ENCODE data around the gene PHF20. TPM values are rescaled to one million over a fixed set of nuclear protein-coding genes. Genes with fewer than 3 reads are reported as not detected.

PHF20 gene
- total and polyA plus RNA-seq, 2 donors (not counting 3 experiments of a cell fraction or from before 2014, with no cell fraction given), result 25.0 to 45.8 TPM

DNA sequence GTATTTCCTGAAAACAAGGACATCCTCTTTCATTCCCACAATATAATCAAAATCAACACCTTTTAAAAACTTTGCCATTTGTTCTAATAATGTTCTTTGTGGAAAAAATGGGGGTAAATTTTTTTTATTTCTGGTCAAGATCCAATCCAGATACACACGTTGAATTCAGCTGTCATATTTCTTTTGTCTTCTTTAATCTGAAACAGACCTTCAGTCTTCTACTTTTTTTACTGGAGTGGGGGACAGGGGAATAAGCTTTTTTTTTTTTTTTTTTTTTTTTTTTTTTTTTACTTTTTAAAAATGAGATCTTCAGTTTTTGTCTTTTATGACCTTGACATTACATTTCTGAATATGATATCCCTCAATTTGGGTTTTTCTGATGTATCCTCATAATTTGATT is 113.4 kb downstream of the PHF20 start:
- H3K4me1 ChIP-seq (ENCODE audit: control insufficient read depth, extremely low read depth, insufficient read depth, low read length), result peaks cover 13% of the 10 kb centered on the region
- no peak overlapping the region for H3K4me2 ChIP-seq (ENCODE audit: insufficient read depth, low read length)
- intact Hi-C loops (cut with micrococcal nuclease), result no loop called here
- H3K27ac ChIP-seq (ENCODE audit: insufficient read depth, low read depth, low read length), result peak overlapping the region; percentile 95
- BruUV-seq (replicated peaks), result no TSS peak
- H4K20me1 ChIP-seq (replicated peaks; ENCODE audit: control insufficient read depth, extremely low read depth, insufficient read depth, low read length), result no peaks in the 10 kb centered on the region
- H3K9ac ChIP-seq (replicated peaks; ENCODE audit: extremely low read depth, insufficient read depth, low read length), result peak overlapping the region; percentile 51
- dilution Hi-C loops (cut with MboI; ENCODE audit: extremely low pct_ligation_motif_present, low sequenced_read_pairs), result no loop called here
- H3K79me2 ChIP-seq (ENCODE audit: control insufficient read depth, insufficient read depth, low read length), result peaks cover 3% of the 10 kb centered on the region
- CTCF ChIA-PET, result interaction anchor here (0.8 to 1.9 kb wide), 6 partner anchors 10 to 186 kb away, joined by 3 to 26 read pairs (median 6); partner anchors contain the start of genes NFS1, RBM39 and ROMO1
- peaks cover 0 to 5% of the 10 kb centered on the region in 2 experiments for H3K36me3 ChIP-seq (ENCODE audit: control insufficient read depth in 2 of 2, extremely low read depth in 1 of 2, insufficient read depth in 2 of 2, low read length in 2 of 2)
- H3K27me3 ChIP-seq (ENCODE audit: control insufficient read depth in 2 of 2, insufficient read depth in 2 of 2, low read length in 2 of 2), result no peaks in the 10 kb centered on the region
- FAIRE-seq (no peak), DNase-seq (ENCODE audit: low read depth, low spot score) (no peak)
- no peaks in the 10 kb centered on the region for H3K9me1 ChIP-seq (replicated peaks; ENCODE audit: control insufficient read depth, extremely low read depth, insufficient read depth, low read length)
- no peak overlapping the region for H2AFZ ChIP-seq (ENCODE audit: low read depth, low read length)
- no peak for TF ChIP-seq EZH2 (IDR thresholded peaks at IDR 0.05; ENCODE audit: borderline replicate concordance, low read depth, low read length, severe bottlenecking)
- POLR2A ChIA-PET, result interaction anchor here (0.6 to 1.7 kb wide), 2 partner anchors 66 to 150 kb away, joined by 3 to 6 read pairs; no protein-coding TSS in a partner anchor
- no peak overlapping the region for H3K4me3 ChIP-seq (replicated peaks in 1 of 3; ENCODE audit: insufficient read depth in 1 of 3, low read depth in 1 of 3, low read length in 3 of 3)
- H3K9me3 ChIP-seq (replicated peaks; ENCODE audit: control insufficient read depth, insufficient read depth, low read length), result no peaks in the 10 kb centered on the region

DNA sequence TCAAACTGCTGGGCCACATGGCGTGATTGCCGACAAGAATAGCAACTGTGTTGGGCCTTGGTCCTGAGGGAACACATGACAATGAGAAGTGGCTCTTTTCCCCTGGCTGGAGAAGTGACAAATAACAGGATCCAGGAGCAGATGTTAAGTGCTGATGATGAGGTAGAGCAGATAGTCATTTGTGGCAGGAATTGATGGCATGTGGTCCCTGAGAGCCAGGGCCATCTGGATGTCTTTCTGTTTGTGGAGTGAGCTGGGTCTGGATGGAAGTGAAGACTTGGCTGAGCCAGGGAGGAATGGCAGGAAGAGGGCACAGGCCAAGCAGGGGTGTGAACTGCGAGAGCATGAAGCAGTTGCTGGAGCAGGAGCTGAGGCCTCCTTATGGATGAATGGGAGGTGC is 114.7 kb downstream of the PHF20 start:
- no peak overlapping the region for H3K9ac ChIP-seq (replicated peaks; ENCODE audit: extremely low read depth, insufficient read depth, low read length)
- no peak overlapping the region for H3K4me3 ChIP-seq (replicated peaks in 1 of 3; ENCODE audit: insufficient read depth in 1 of 3, low read depth in 1 of 3, low read length in 3 of 3)
- H3K27ac ChIP-seq (ENCODE audit: insufficient read depth, low read depth, low read length), result no peak overlapping the region
- H3K4me1 ChIP-seq (ENCODE audit: control insufficient read depth, extremely low read depth, insufficient read depth, low read length), result peaks cover 13% of the 10 kb centered on the region
- TF ChIP-seq, protein P1, sequence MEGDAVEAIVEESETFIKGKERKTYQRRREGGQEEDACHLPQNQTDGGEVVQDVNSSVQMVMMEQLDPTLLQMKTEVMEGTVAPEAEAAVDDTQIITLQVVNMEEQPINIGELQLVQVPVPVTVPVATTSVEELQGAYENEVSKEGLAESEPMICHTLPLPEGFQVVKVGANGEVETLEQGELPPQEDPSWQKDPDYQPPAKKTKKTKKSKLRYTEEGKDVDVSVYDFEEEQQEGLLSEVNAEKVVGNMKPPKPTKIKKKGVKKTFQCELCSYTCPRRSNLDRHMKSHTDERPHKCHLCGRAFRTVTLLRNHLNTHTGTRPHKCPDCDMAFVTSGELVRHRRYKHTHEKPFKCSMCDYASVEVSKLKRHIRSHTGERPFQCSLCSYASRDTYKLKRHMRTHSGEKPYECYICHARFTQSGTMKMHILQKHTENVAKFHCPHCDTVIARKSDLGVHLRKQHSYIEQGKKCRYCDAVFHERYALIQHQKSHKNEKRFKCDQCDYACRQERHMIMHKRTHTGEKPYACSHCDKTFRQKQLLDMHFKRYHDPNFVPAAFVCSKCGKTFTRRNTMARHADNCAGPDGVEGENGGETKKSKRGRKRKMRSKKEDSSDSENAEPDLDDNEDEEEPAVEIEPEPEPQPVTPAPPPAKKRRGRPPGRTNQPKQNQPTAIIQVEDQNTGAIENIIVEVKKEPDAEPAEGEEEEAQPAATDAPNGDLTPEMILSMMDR (IDR thresholded peaks at IDR 0.05; ENCODE audit: extremely low read depth in 1 of 2, insufficient read depth in 1 of 2, low read depth in 1 of 2, low read length in 2 of 2), result no peak
- TF ChIP-seq POLR2A (IDR thresholded peaks at IDR 0.05; ENCODE audit: low read depth, low read length) (no peak), GATA2 (IDR thresholded peaks at IDR 0.05; ENCODE audit: insufficient read depth, insufficient read length, low read depth, low read length) (no peak), MYC (IDR thresholded peaks at IDR 0.05; ENCODE audit: low read depth, low read length) (no peak), FOS (IDR thresholded peaks at IDR 0.05; ENCODE audit: borderline replicate concordance, insufficient read depth, low read length) (no peak), POLR2AphosphoS5 (IDR thresholded peaks at IDR 0.05; ENCODE audit: insufficient read depth, low read depth, low read length) (no peak), JUN (IDR thresholded peaks at IDR 0.05; ENCODE audit: borderline replicate concordance, insufficient read depth, insufficient read length, low read depth) (no peak), EZH2 (IDR thresholded peaks at IDR 0.05; ENCODE audit: borderline replicate concordance, low read depth, low read length, severe bottlenecking) (no peak)
- TF ChIP-seq, protein P2, sequence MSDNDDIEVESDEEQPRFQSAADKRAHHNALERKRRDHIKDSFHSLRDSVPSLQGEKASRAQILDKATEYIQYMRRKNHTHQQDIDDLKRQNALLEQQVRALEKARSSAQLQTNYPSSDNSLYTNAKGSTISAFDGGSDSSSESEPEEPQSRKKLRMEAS (IDR thresholded peaks at IDR 0.05; ENCODE audit: insufficient read depth, insufficient read length), result no peak
- ChIA-PET POLR2A (interaction anchor here (1.0 kb wide), 1 partner anchor 144 kb away, joined by 3 read pairs; the partner anchor contains the start of gene RBM39), CTCF (interaction anchor here (0.6 to 1.7 kb wide), 3 partner anchors 11 to 256 kb away, joined by 3 to 4 read pairs (median 3); no protein-coding TSS in a partner anchor)
- intact Hi-C loops (cut with micrococcal nuclease), result no loop called here
- no peaks in the 10 kb centered on the region for H3K9me1 ChIP-seq (replicated peaks; ENCODE audit: control insufficient read depth, extremely low read depth, insufficient read depth, low read length)
- no peak overlapping the region for H3K4me2 ChIP-seq (ENCODE audit: insufficient read depth, low read length)
- DNase-seq (ENCODE audit: low read depth, low spot score) (no peak), FAIRE-seq (no peak)
- H3K9me3 ChIP-seq (replicated peaks; ENCODE audit: control insufficient read depth, insufficient read depth, low read length), result no peaks in the 10 kb centered on the region
- H2AFZ ChIP-seq (ENCODE audit: low read depth, low read length), result no peak overlapping the region
- H3K36me3 ChIP-seq (ENCODE audit: control insufficient read depth in 2 of 2, extremely low read depth in 1 of 2, insufficient read depth in 2 of 2, low read length in 2 of 2), result peaks cover 0 to 5% of the 10 kb centered on the region in 2 experiments
- dilution Hi-C loops (cut with MboI; ENCODE audit: extremely low pct_ligation_motif_present, low sequenced_read_pairs), result no loop called here
- H3K79me2 ChIP-seq (ENCODE audit: control insufficient read depth, insufficient read depth, low read length), result peaks cover 3% of the 10 kb centered on the region
- BruUV-seq (replicated peaks), result no TSS peak
- H3K27me3 ChIP-seq (ENCODE audit: control insufficient read depth in 2 of 2, insufficient read depth in 2 of 2, low read length in 2 of 2), result no peaks in the 10 kb centered on the region
- no peaks in the 10 kb centered on the region for H4K20me1 ChIP-seq (replicated peaks; ENCODE audit: control insufficient read depth, extremely low read depth, insufficient read depth, low read length)
